HepG2 (cell line): Measurements from ENCODE around the gene HSD17B8. TPM values are rescaled to one million over a fixed set of nuclear protein-coding genes. Genes with fewer than 3 reads are reported as not detected.
A peak's percentile ranks its signal among the peaks of the same experiment; 100 is the strongest.

Experiments
- AFF4 ChIP-seq: sonication (generic); formaldehyde crosslinking; IDR thresholded peaks from 2 replicates; pipeline ENCODE4 v1.4.0; 2020; ENCODE audit warnings: missing genetic modification reagents
- BRCA1 ChIP-seq: sonication (generic); formaldehyde crosslinking; IDR thresholded peaks from 2 replicates; pipeline ENCODE4 v1.4.0; 2020; ENCODE audit warnings: missing genetic modification reagents
- FOSL2 ChIP-seq: sonication (generic); formaldehyde crosslinking; IDR thresholded peaks from 2 replicates; pipeline ENCODE4 v1.4.0; 2020; ENCODE audit warnings: missing genetic modification reagents
- FOXA3 ChIP-seq: IDR thresholded peaks from 2 replicates; pipeline ENCODE4 v1.6.1; 2016; ENCODE audit warnings: missing genetic modification reagents, missing compliant biosample characterization
- GPBP1L1 ChIP-seq: sonication (generic); formaldehyde crosslinking; IDR thresholded peaks from 2 replicates; pipeline ENCODE4 v1.5.0; 2020; ENCODE audit warnings: mild to moderate bottlenecking, missing genetic modification reagents
- GPN1 ChIP-seq: sonication (generic); formaldehyde crosslinking; IDR thresholded peaks from 2 replicates; pipeline ENCODE4 v1.5.1; 2020; ENCODE audit warnings: missing genetic modification reagents, borderline replicate concordance
- GRHL1 ChIP-seq: sonication (generic); formaldehyde crosslinking; conservative IDR thresholded peaks from 2 replicates; pipeline ENCODE4 v1.8.0; 2022; ENCODE audit warnings: missing genetic modification reagents
- NCOA2 ChIP-seq: sonication (generic); formaldehyde crosslinking; IDR thresholded peaks from 2 replicates; pipeline ENCODE4 v1.8.0; 2022; ENCODE audit warnings: inconsistent platforms
- TBL1XR1 ChIP-seq: fragments of 150-350 bp; IDR thresholded peaks from 2 replicates; pipeline ENCODE4 v1.6.1; 2014; ENCODE audit warnings: borderline replicate concordance, low read length; ENCODE audit not compliant: partially characterized antibody
- ZBTB21 ChIP-seq: sonication (generic); formaldehyde crosslinking; IDR thresholded peaks from 2 replicates; pipeline ENCODE4 v1.4.0; 2020; ENCODE audit warnings: missing genetic modification reagents
- ZKSCAN5 ChIP-seq: sonication (generic); formaldehyde crosslinking; IDR thresholded peaks from 2 replicates; pipeline ENCODE4 v1.5.1; 2020; ENCODE audit warnings: mild to moderate bottlenecking, missing genetic modification reagents
- polyA plus RNA-seq, 8 experiments: library from polyadenylated mRNA; depleted of rRNA in 3 of 8; stranded (reverse) in 7 of 8; unstranded in 1 of 8; fragments of >200 nt; fragmentation: Illumina TruSeq in 4 of 8; extraction: Trizol in 4 of 8; gene quantifications; 2 replicates each; pipeline versions ENCODE4 v1.2.1 to v1.2.3, GENCODE V29; 2011 to 2016; ENCODE audit warnings: low read depth in 4 of 8, missing spikeins in 1 of 8, mixed read lengths in 1 of 8; ENCODE audit not compliant: insufficient read depth in 1 of 8
- total RNA-seq, 5 experiments: library from RNA; depleted of rRNA; stranded (reverse); fragments of >200 nt; fragmentation: Illumina TruSeq; extraction: Trizol; gene quantifications; 2 replicates each; pipeline ENCODE4 v1.2.3, GENCODE V29; 2016; ENCODE audit warnings: low read depth in 1 of 5
- TF ChIP-seq, protein P1 (sequence below): sonication (generic); formaldehyde crosslinking; IDR thresholded peaks from one replicate; pipeline ENCODE4 v1.5.1; 2020; ENCODE audit warnings: mild to moderate bottlenecking, missing genetic modification reagents; ENCODE audit errors: not compliant biosample characterization

The HSD17B8 gene
- total and polyA plus RNA-seq, 2 of the 13 experiments (the other 11 are each of a cell fraction or from before 2014, with no cell fraction given) = 12.6 to 20.1 TPM

- TF ChIP-seq, protein P1, sequence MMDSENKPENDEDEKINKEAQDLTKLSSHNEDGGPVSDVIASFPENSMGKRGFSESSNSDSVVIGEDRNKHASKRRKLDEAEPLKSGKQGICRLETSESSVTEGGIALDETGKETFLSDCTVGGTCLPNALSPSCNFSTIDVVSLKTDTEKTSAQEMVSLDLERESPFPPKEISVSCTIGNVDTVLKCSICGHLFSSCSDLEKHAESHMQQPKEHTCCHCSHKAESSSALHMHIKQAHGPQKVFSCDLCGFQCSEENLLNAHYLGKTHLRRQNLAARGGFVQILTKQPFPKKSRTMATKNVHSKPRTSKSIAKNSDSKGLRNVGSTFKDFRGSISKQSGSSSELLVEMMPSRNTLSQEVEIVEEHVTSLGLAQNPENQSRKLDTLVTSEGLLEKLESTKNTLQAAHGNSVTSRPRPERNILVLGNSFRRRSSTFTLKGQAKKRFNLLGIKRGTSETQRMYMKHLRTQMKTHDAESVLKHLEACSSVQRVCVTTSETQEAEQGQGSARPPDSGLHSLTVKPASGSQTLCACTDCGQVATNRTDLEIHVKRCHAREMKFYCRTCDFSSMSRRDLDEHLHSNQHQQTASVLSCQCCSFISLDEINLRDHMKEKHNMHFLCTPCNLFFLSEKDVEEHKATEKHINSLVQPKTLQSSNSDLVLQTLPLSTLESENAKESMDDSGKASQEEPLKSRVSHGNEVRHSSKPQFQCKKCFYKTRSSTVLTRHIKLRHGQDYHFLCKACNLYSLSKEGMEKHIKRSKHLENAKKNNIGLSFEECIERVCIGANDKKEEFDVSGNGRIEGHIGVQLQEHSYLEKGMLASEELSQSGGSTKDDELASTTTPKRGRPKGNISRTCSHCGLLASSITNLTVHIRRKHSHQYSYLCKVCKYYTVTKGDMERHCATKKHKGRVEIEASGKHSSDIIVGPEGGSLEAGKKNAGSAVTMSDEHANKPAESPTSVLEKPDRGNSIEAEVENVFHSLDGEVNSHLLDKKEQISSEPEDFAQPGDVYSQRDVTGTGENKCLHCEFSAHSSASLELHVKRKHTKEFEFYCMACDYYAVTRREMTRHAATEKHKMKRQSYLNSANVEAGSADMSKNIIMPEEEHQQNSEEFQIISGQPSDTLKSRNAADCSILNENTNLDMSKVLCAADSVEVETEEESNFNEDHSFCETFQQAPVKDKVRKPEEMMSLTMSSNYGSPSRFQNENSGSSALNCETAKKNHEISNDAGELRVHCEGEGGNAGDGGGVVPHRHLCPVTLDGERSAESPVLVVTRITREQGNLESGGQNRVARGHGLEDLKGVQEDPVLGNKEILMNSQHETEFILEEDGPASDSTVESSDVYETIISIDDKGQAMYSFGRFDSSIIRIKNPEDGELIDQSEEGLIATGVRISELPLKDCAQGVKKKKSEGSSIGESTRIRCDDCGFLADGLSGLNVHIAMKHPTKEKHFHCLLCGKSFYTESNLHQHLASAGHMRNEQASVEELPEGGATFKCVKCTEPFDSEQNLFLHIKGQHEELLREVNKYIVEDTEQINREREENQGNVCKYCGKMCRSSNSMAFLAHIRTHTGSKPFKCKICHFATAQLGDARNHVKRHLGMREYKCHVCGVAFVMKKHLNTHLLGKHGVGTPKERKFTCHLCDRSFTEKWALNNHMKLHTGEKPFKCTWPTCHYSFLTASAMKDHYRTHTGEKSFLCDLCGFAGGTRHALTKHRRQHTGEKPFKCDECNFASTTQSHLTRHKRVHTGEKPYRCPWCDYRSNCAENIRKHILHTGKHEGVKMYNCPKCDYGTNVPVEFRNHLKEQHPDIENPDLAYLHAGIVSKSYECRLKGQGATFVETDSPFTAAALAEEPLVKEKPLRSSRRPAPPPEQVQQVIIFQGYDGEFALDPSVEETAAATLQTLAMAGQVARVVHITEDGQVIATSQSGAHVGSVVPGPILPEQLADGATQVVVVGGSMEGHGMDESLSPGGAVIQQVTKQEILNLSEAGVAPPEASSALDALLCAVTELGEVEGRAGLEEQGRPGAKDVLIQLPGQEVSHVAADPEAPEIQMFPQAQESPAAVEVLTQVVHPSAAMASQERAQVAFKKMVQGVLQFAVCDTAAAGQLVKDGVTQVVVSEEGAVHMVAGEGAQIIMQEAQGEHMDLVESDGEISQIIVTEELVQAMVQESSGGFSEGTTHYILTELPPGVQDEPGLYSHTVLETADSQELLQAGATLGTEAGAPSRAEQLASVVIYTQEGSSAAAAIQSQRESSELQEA = peak; percentile 86
- TF ChIP-seq TBL1XR1 (no peak), GPN1 (0 out of 2 replicates have a peak, but pooled peaks have one; percentile 85), BRCA1 (CRISPR knock-in tag) (peak; percentile 70; the same call in 1 of the 2 replicates), GPBP1L1 (CRISPR knock-in tag) (no peak), GRHL1 (CRISPR knock-in tag) (no peak), ZKSCAN5 (CRISPR knock-in tag) (no peak), ZBTB21 (peak; percentile 66), FOXA3 (CRISPR knock-in tag) (peak; percentile 74), AFF4 (CRISPR knock-in tag) (0 out of 2 replicates have a peak, but pooled peaks have one; percentile 3), FOSL2 (CRISPR knock-in tag) (peak; percentile 64; the same call in 1 of the 2 replicates), NCOA2 (CRISPR knock-in tag) (peak; percentile 52; the same call in 1 of the 2 replicates)
Measured at GRCh38 chr6:33208091-33208967, 3.9 kb downstream of the HSD17B8 start, which contains the start of gene RING1 (continued).
